ENCODE measurements around the gene IGSF5.

Gene IGSF5

GRCh38 chr21:39822042-39822441, 77.1 kb downstream of the IGSF5 start:
- DNase-seq (ENCODE audit: low read depth, low spot score): no peak

GRCh38 chr21:39825250-39825649, 80.3 kb downstream of the IGSF5 start:
- no peak for DNase-seq (ENCODE audit: low read depth, low spot score)

GRCh38 chr21:39834543-39834942, 89.6 kb downstream of the IGSF5 start:
- no peak for DNase-seq (ENCODE audit: low read depth, low spot score)

GRCh38 chr21:39837861-39838359, 92.9 kb downstream of the IGSF5 start:
- no peak for DNase-seq (ENCODE audit: low read depth, low spot score)

- DNase-seq (ENCODE audit: low read depth, low spot score): no peak
These were observed 95.6 kb downstream of the IGSF5 start for GRCh38 chr21:39840373-39841097.

GRCh38 chr21:39842741-39843459, 97.9 kb downstream of the IGSF5 start:
- no peak for DNase-seq (ENCODE audit: low read depth, low spot score)

- no peak for DNase-seq (ENCODE audit: low read depth, low spot score)
These were observed 98.5 kb downstream of the IGSF5 start for GRCh38 chr21:39843483-39843882.

GRCh38 chr21:39843916-39844315, 98.9 kb downstream of the IGSF5 start:
- no peak for DNase-seq (ENCODE audit: low read depth, low spot score)

- no peak for DNase-seq (ENCODE audit: low read depth, low spot score)
These were observed 100.7 kb downstream of the IGSF5 start for GRCh38 chr21:39845571-39846130.

GRCh38 chr21:39847877-39848276, 102.9 kb downstream of the IGSF5 start:
- DNase-seq (ENCODE audit: low read depth, low spot score): no peak

GRCh38 chr21:39849014-39849655, 104.2 kb downstream of the IGSF5 start:
- no peak for DNase-seq (ENCODE audit: low read depth, low spot score)

GRCh38 chr21:39850333-39850732, 105.3 kb downstream of the IGSF5 start:
- DNase-seq (ENCODE audit: low read depth, low spot score): no peak

- DNase-seq (ENCODE audit: low read depth, low spot score): no peak
These were observed 106.1 kb downstream of the IGSF5 start for GRCh38 chr21:39851002-39851618.
